Measurements from ENCODE around the gene ABI3BP.

The ABI3BP gene

DNA sequence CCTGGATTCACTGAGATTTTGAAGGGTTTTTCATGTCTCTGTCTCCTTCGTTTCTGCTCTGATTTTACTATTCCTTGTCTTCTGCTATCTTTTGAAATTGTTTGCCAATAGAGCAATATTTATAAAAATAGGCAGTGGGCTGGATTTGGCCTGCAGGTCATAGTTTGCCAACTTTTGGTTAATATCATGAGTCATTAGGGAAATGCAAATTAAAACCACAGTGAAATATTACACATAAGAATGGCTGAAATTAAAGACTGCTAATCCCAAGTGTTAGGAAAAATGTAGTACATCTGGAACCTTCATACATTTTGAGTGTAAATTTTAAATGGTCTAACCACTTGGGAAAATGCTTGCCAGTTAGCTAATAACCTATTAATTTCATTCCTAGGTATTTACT, 56.3 kb downstream of the ABI3BP start:
- Histone ChIP-seq H3K79me2 (ENCODE audit: insufficient read depth, low read length) (no peaks in the 10 kb centered on the region), H2AFZ (ENCODE audit: low read depth, low read length, severe bottlenecking) (no peak overlapping the region), H3F3A (ENCODE audit: insufficient read depth) (no peaks in the 10 kb centered on the region), H3K27ac (ENCODE audit: low read depth, low read length) (no peak overlapping the region), H3K36me3 (ENCODE audit: low read length) (no peaks in the 10 kb centered on the region), H3K9me3 (ENCODE audit: insufficient read depth, low read length) (no peaks in the 10 kb centered on the region), H3K9me2 (replicated peaks; ENCODE audit: insufficient read depth, low read length) (no peaks in the 10 kb centered on the region), H4K20me1 (ENCODE audit: low read depth, low read length) (no peaks in the 10 kb centered on the region), H3K9ac (ENCODE audit: low read length) (no peak overlapping the region), H3K4me3 (ENCODE audit: insufficient read depth, low read length, poor library complexity, severe bottlenecking) (no peak overlapping the region), H3K27me3 (ENCODE audit: low read length) (no peaks in the 10 kb centered on the region), H3K4me2 (ENCODE audit: low read depth, low read length, poor library complexity, severe bottlenecking) (no peak overlapping the region)
- TF ChIP-seq, protein P1, sequence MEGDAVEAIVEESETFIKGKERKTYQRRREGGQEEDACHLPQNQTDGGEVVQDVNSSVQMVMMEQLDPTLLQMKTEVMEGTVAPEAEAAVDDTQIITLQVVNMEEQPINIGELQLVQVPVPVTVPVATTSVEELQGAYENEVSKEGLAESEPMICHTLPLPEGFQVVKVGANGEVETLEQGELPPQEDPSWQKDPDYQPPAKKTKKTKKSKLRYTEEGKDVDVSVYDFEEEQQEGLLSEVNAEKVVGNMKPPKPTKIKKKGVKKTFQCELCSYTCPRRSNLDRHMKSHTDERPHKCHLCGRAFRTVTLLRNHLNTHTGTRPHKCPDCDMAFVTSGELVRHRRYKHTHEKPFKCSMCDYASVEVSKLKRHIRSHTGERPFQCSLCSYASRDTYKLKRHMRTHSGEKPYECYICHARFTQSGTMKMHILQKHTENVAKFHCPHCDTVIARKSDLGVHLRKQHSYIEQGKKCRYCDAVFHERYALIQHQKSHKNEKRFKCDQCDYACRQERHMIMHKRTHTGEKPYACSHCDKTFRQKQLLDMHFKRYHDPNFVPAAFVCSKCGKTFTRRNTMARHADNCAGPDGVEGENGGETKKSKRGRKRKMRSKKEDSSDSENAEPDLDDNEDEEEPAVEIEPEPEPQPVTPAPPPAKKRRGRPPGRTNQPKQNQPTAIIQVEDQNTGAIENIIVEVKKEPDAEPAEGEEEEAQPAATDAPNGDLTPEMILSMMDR (IDR thresholded peaks at IDR 0.05; ENCODE audit: insufficient read depth, low read length, poor library complexity, severe bottlenecking) = no peak
- TF ChIP-seq EZH2phosphoT487 (conservative IDR thresholded peaks at IDR 0.05; ENCODE audit: low read length) = no peak

DNA sequence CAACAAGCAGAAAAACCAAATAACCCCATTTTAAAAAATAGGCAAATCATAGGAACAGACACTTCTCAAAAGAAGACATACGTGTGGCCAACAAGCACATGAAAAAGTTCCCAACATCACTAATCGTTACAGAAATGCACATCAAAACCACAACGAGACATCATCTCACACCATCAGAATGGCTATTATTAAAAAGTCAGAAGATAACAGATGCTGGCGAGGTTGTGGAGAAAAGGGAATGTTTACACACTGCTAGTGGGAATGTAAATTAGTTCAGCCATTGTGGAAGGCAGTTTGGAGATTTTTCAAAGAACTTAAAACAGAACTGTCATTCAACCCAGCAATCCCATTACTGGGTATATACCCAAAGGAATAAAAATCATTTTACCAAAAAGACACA, 60.7 kb downstream of the ABI3BP start:
- no peak overlapping the region for H3K4me2 ChIP-seq (ENCODE audit: low read depth, low read length, poor library complexity, severe bottlenecking)
- TF ChIP-seq, protein P1 (IDR thresholded peaks at IDR 0.05; ENCODE audit: insufficient read depth, low read length, poor library complexity, severe bottlenecking) = no peak
- no peak for TF ChIP-seq EZH2phosphoT487 (conservative IDR thresholded peaks at IDR 0.05; ENCODE audit: low read length)
- H3K27me3 ChIP-seq (ENCODE audit: low read length) = no peaks in the 10 kb centered on the region
- no peak overlapping the region for H3K27ac ChIP-seq (ENCODE audit: low read depth, low read length)
- H3K9me2 ChIP-seq (replicated peaks; ENCODE audit: insufficient read depth, low read length) = no peaks in the 10 kb centered on the region
- H3K36me3 ChIP-seq (ENCODE audit: low read length) = no peaks in the 10 kb centered on the region
- no peaks in the 10 kb centered on the region for H3K79me2 ChIP-seq (ENCODE audit: insufficient read depth, low read length)
- H3K9me3 ChIP-seq (ENCODE audit: insufficient read depth, low read length) = no peaks in the 10 kb centered on the region
- H3F3A ChIP-seq (ENCODE audit: insufficient read depth) = no peaks in the 10 kb centered on the region
- H3K4me3 ChIP-seq (ENCODE audit: insufficient read depth, low read length, poor library complexity, severe bottlenecking) = no peak overlapping the region
- H2AFZ ChIP-seq (ENCODE audit: low read depth, low read length, severe bottlenecking) = no peak overlapping the region
- no peak overlapping the region for H3K9ac ChIP-seq (ENCODE audit: low read length)
- no peaks in the 10 kb centered on the region for H4K20me1 ChIP-seq (ENCODE audit: low read depth, low read length)

DNA sequence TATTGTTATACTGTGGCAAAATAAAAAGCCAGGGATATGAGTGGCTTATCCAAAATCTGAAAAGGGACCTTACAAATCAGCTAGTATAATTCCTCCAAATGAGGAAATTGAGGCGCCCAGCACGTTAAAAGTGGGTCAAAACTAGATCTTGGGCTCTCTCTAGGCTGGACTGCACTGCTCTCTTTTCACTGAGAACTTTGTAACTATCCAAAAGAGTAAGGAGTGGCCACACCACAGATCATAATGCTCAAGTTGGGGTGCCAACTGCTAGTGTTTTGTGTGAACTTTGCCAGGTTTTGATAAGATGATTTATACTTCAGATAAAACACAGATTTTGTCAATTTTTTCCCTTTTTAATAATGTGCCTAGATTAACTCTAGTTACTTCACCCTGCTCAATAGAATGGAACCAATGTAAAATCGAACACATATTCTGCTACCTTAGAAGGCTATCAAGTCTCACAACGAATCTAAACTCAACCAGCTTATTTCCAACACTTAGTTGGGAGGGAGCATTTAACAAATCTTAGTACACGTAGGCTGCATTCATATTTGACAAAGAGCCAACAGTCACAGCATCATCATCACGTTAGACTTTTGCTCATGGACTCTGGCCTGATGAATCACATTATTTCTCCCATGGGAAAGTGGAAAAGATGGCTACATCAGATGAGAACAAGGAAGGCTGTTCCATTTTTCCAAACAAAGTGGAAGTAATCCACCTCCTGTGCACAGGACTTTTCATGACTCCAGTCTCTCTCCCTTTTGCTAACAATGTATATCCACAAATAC, 64.4 kb downstream of the ABI3BP start:
- Histone ChIP-seq H3K9ac (ENCODE audit: low read length) (no peak overlapping the region), H3F3A (ENCODE audit: insufficient read depth) (no peaks in the 10 kb centered on the region), H3K9me2 (replicated peaks; ENCODE audit: insufficient read depth, low read length) (no peaks in the 10 kb centered on the region), H3K27ac (ENCODE audit: low read depth, low read length) (no peak overlapping the region), H3K9me3 (ENCODE audit: insufficient read depth, low read length) (no peaks in the 10 kb centered on the region), H3K36me3 (ENCODE audit: low read length) (no peaks in the 10 kb centered on the region), H3K27me3 (ENCODE audit: low read length) (no peaks in the 10 kb centered on the region), H3K79me2 (ENCODE audit: insufficient read depth, low read length) (no peaks in the 10 kb centered on the region), H4K20me1 (ENCODE audit: low read depth, low read length) (no peaks in the 10 kb centered on the region), H2AFZ (ENCODE audit: low read depth, low read length, severe bottlenecking) (no peak overlapping the region), H3K4me2 (ENCODE audit: low read depth, low read length, poor library complexity, severe bottlenecking) (no peak overlapping the region), H3K4me3 (ENCODE audit: insufficient read depth, low read length, poor library complexity, severe bottlenecking) (no peak overlapping the region)
- no peak for TF ChIP-seq EZH2phosphoT487 (conservative IDR thresholded peaks at IDR 0.05; ENCODE audit: low read length)
- TF ChIP-seq, protein P1 (IDR thresholded peaks at IDR 0.05; ENCODE audit: insufficient read depth, low read length, poor library complexity, severe bottlenecking) = no peak

All from SU-DHL-6 (cell line).